SU-DHL-6 (cell line): ENCODE data around the gene OSBPL2.

Source experiments
- CTCF ChIP-seq: fragments of 200-600 bp; sonication (generic); IDR thresholded peaks from one replicate; pipeline ENCODE4 v1.5.1; 2017; ENCODE audit warnings: antibody characterized with exemption, mild to moderate bottlenecking, low read length, moderate library complexity; ENCODE audit not compliant: insufficient read depth, poor library complexity, severe bottlenecking
- EZH2phosphoT487 ChIP-seq: fragments of 200-600 bp; sonication (generic), shearing (Covaris generic); conservative IDR thresholded peaks from 2 replicates; pipeline ENCODE4 v1.6.1; 2018; ENCODE audit warnings: mild to moderate bottlenecking, antibody characterized with exemption, low read length, moderate library complexity, mixed read lengths

- TF ChIP-seq CTCF (no peak), EZH2phosphoT487 (no peak)
Measured at GRCh38 chr20:62232194-62232593, 6.1 kb upstream of the OSBPL2 start.
